Endothelial cell of umbilical vein (primary cell): Measurements from ENCODE around the gene TBC1D5. TPM values are rescaled to one million over a fixed set of nuclear protein-coding genes. Genes with fewer than 3 reads are reported as not detected.

Source experiments
- BruUV-seq: library from RNA; stranded (reverse); fragments of 400-500 nt; replicated peaks from 2 replicates; lab custom pipeline; 2021; lab: Mats Ljungman, UMichigan
- CTCF ChIA-PET: fragments of 300-600, 350-600 bp; sonication (Branson Sonifier 250); formaldehyde crosslinking; loops from one replicate; lab custom pipeline; 2021; ENCODE audit warnings: antibody characterized with exemption, inconsistent platforms; lab: Charles Lee
- POLR2A ChIA-PET: fragments of 300-600, 350-600 bp; sonication (Branson Sonifier 250); formaldehyde crosslinking; loops from one replicate; lab custom pipeline; 2021; ENCODE audit warnings: antibody characterized with exemption, inconsistent platforms; lab: Charles Lee
- DNase-seq: peaks from one replicate; pipeline ENCODE4 v3.0.0-alpha.2; 2011; ENCODE audit warnings: low read depth, low spot score
- FAIRE-seq: peaks from 2 replicates; lab custom pipeline; 2011; peaks lifted over from hg19 to GRCh38; lab: Jason Lieb, UNC
- H2AFZ ChIP-seq: 2 replicates; pipeline ENCODE4 v1.6.0; 2012; ENCODE audit warnings: low read depth, low read length, control low read depth, inconsistent platforms
- H3K27ac ChIP-seq: 2 replicates; pipeline ENCODE4 v1.5.1; 2011; ENCODE audit warnings: low read depth, mild to moderate bottlenecking, control low read depth, low read length, moderate library complexity; ENCODE audit not compliant: insufficient read depth
- H3K27me3 ChIP-seq, 2 experiments: 2 replicates each; pipeline versions ENCODE4 v1.6.0 to v1.6.1; 2011; ENCODE audit warnings: low read length in 2 of 2, mixed read lengths in 1 of 2; ENCODE audit not compliant: control insufficient read depth in 2 of 2, insufficient read depth in 2 of 2
- H3K36me3 ChIP-seq, 2 experiments: 2 replicates in 1 of 2; 3 replicates in 1 of 2; pipeline ENCODE4 v1.5.1; 2011; ENCODE audit warnings: low read length in 2 of 2, mild to moderate bottlenecking in 1 of 2, moderate library complexity in 1 of 2; ENCODE audit not compliant: control insufficient read depth in 2 of 2, insufficient read depth in 2 of 2; ENCODE audit errors: extremely low read depth in 1 of 2
- H3K4me1 ChIP-seq: 3 replicates; pipeline ENCODE4 v1.5.1; 2011; ENCODE audit warnings: mild to moderate bottlenecking, low read length; ENCODE audit not compliant: control insufficient read depth, insufficient read depth; ENCODE audit errors: extremely low read depth
- H3K4me2 ChIP-seq: 2 replicates; pipeline ENCODE4 v1.6.1; 2011; ENCODE audit warnings: low read length, control low read depth, mixed read lengths; ENCODE audit not compliant: insufficient read depth
- H3K4me3 ChIP-seq, 3 experiments: fragments of 200-600 bp in 1 of 3; sonication (generic), shearing (Covaris generic) in 1 of 3; replicated peaks in 1 of 3; 2 replicates each; pipeline ENCODE4 v1.5.1; 2011 to 2016; ENCODE audit warnings: control low read depth in 3 of 3, low read length in 3 of 3, mild to moderate bottlenecking in 2 of 3, inconsistent platforms in 1 of 3, low read depth in 1 of 3, moderate library complexity in 1 of 3; ENCODE audit not compliant: insufficient read depth in 1 of 3
- H3K79me2 ChIP-seq: 2 replicates; pipeline ENCODE4 v1.6.0; 2012; ENCODE audit warnings: low read length, inconsistent platforms; ENCODE audit not compliant: control insufficient read depth, insufficient read depth
- H3K9ac ChIP-seq: replicated peaks from 2 replicates; pipeline ENCODE3; 2011; ENCODE audit warnings: low read length, control low read depth; ENCODE audit not compliant: insufficient read depth; ENCODE audit errors: extremely low read depth
- H3K9me1 ChIP-seq: replicated peaks from 3 replicates; pipeline ENCODE4 v1.6.0; 2011; ENCODE audit warnings: mild to moderate bottlenecking, low read length; ENCODE audit not compliant: control insufficient read depth, insufficient read depth; ENCODE audit errors: extremely low read depth
- H3K9me3 ChIP-seq: replicated peaks from 2 replicates; pipeline ENCODE4 v1.5.1; 2012; ENCODE audit warnings: low read length, inconsistent platforms; ENCODE audit not compliant: control insufficient read depth, insufficient read depth
- H4K20me1 ChIP-seq: replicated peaks from 2 replicates; pipeline ENCODE3; 2011; ENCODE audit warnings: mild to moderate bottlenecking, low read length; ENCODE audit not compliant: control insufficient read depth, insufficient read depth; ENCODE audit errors: extremely low read depth
- EZH2 ChIP-seq: IDR thresholded peaks from 2 replicates; pipeline ENCODE4 v1.6.1; 2012; ENCODE audit warnings: borderline replicate concordance, low read depth, mild to moderate bottlenecking, moderate library complexity, low read length, inconsistent platforms; ENCODE audit not compliant: severe bottlenecking
- FOS ChIP-seq: IDR thresholded peaks from 2 replicates; pipeline ENCODE4 v1.6.1; 2011; ENCODE audit warnings: mild to moderate bottlenecking, low read length, moderate library complexity, borderline replicate concordance; ENCODE audit not compliant: insufficient read depth
- GATA2 ChIP-seq: IDR thresholded peaks from 2 replicates; pipeline ENCODE4 v1.7.0; 2011; ENCODE audit warnings: low read depth, mild to moderate bottlenecking, moderate library complexity, mixed read lengths, low read length; ENCODE audit not compliant: insufficient read length, insufficient read depth
- JUN ChIP-seq: IDR thresholded peaks from 2 replicates; pipeline ENCODE4 v1.6.1; 2011; ENCODE audit warnings: borderline replicate concordance, low read depth; ENCODE audit not compliant: insufficient read length, insufficient read depth
- MYC ChIP-seq: IDR thresholded peaks from one replicate; pipeline ENCODE4 v1.6.1; 2011; ENCODE audit warnings: mild to moderate bottlenecking, low read depth, low read length
- POLR2A ChIP-seq: IDR thresholded peaks from 2 replicates; pipeline ENCODE4 v1.6.1; 2012; ENCODE audit warnings: low read depth, mild to moderate bottlenecking, control low read depth, low read length
- POLR2AphosphoS5 ChIP-seq: IDR thresholded peaks from 2 replicates; pipeline ENCODE4 v1.6.1; 2012; ENCODE audit warnings: low read depth, mild to moderate bottlenecking, control low read depth, low read length, moderate library complexity; ENCODE audit not compliant: insufficient read depth
- dilution Hi-C: fragments of 300-500 bp; cut with MboI; formaldehyde crosslinking; loops from one replicate; pipeline ENCODE4 v1.15.0; 2019; ENCODE audit warnings: low sequenced_read_pairs; ENCODE audit not compliant: extremely low pct_ligation_motif_present
- intact Hi-C: fragments of 100-400 bp; cut with micrococcal nuclease; formaldehyde crosslinking; loops from one replicate; pipeline ENCODE4 v1.10.0; 2022
- polyA plus RNA-seq, 4 experiments: library from polyadenylated mRNA; depleted of rRNA in 3 of 4; stranded (reverse) in 3 of 4; unstranded in 1 of 4; fragments of >200 nt; gene quantifications; 2 replicates each; pipeline versions ENCODE4 v1.2.1 to v1.2.3, GENCODE V29; 2011 to 2012; ENCODE audit warnings: missing spikeins in 1 of 4
- total RNA-seq: library from RNA; stranded (reverse); gene quantifications from 2 replicates; pipeline ENCODE4 v1.2.3, GENCODE V29; 2021
- TF ChIP-seq, protein P1 (sequence below): IDR thresholded peaks from 2 replicates; pipeline ENCODE4 v1.6.1; 2011; ENCODE audit not compliant: insufficient read depth, insufficient read length
- TF ChIP-seq, protein P2 (sequence below), 2 donors: IDR thresholded peaks; 1 replicate in 1 of 2; 2 replicates in 1 of 2; pipeline ENCODE4 v1.5.1; 2011; ENCODE audit warnings: low read length in 2 of 2, mild to moderate bottlenecking in 2 of 2, moderate library complexity in 2 of 2, control low read depth in 1 of 2, inconsistent platforms in 1 of 2, low read depth in 1 of 2; ENCODE audit not compliant: insufficient read depth in 1 of 2; ENCODE audit errors: extremely low read depth in 1 of 2

The TBC1D5 gene
- total and polyA plus RNA-seq, 2 donors (not counting 3 experiments of a cell fraction or from before 2014, with no cell fraction given): 17.5 to 44.7 TPM

- Histone ChIP-seq H3K9ac (no peak overlapping the region), H3K4me1 (no peaks in the 10 kb centered on the region), H3K9me3 (no peaks in the 10 kb centered on the region), H3K27ac (no peak overlapping the region), H3K9me1 (no peaks in the 10 kb centered on the region), H3K36me3 (no peaks in the 10 kb centered on the region), H4K20me1 (no peaks in the 10 kb centered on the region), H3K4me3 (no peak overlapping the region), H3K27me3 (no peaks in the 10 kb centered on the region), H3K79me2 (no peaks in the 10 kb centered on the region), H2AFZ (no peak overlapping the region), H3K4me2 (no peak overlapping the region)
- intact Hi-C loops (no loop called here), dilution Hi-C loops (no loop called here)
- TF ChIP-seq, protein P1, sequence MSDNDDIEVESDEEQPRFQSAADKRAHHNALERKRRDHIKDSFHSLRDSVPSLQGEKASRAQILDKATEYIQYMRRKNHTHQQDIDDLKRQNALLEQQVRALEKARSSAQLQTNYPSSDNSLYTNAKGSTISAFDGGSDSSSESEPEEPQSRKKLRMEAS: no peak
- TF ChIP-seq EZH2: no peak
- TF ChIP-seq JUN: no peak
- TF ChIP-seq MYC: no peak
- no peak for TF ChIP-seq POLR2AphosphoS5
- no peak for TF ChIP-seq POLR2A
- TF ChIP-seq, protein P2, sequence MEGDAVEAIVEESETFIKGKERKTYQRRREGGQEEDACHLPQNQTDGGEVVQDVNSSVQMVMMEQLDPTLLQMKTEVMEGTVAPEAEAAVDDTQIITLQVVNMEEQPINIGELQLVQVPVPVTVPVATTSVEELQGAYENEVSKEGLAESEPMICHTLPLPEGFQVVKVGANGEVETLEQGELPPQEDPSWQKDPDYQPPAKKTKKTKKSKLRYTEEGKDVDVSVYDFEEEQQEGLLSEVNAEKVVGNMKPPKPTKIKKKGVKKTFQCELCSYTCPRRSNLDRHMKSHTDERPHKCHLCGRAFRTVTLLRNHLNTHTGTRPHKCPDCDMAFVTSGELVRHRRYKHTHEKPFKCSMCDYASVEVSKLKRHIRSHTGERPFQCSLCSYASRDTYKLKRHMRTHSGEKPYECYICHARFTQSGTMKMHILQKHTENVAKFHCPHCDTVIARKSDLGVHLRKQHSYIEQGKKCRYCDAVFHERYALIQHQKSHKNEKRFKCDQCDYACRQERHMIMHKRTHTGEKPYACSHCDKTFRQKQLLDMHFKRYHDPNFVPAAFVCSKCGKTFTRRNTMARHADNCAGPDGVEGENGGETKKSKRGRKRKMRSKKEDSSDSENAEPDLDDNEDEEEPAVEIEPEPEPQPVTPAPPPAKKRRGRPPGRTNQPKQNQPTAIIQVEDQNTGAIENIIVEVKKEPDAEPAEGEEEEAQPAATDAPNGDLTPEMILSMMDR (IDR thresholded peaks at IDR 0.05; ENCODE audit: extremely low read depth in 1 of 2, insufficient read depth in 1 of 2, low read depth in 1 of 2, low read length in 2 of 2): no peak
- no peak for TF ChIP-seq FOS
- TF ChIP-seq GATA2: no peak
- no peak for DNase-seq
- FAIRE-seq: no peak
- POLR2A ChIA-PET: no interaction called here
- no TSS peak for BruUV-seq
- CTCF ChIA-PET: interaction anchor here (1.1 kb wide), 1 partner anchor 14 kb away, joined by 3 read pairs; no protein-coding TSS in a partner anchor
These were observed 381.4 kb downstream of the TBC1D5 start for GRCh38 chr3:17360991-17361390.
